Measurements from ENCODE around the gene DHODH. TPM values are rescaled to one million over a fixed set of nuclear protein-coding genes. Genes with fewer than 3 reads are reported as not detected.

DHODH gene
- total and polyA plus RNA-seq, 2 of the 4 experiments (the other 2 are of a cell fraction), result 3.2 to 4.1 TPM

GRCh38 chr16:72044296-72044695 is 35.8 kb downstream of the DHODH start:
- Histone ChIP-seq H3K27ac (ENCODE audit: insufficient read depth, low read length) (no peak overlapping the region), H3K14ac (replicated peaks; ENCODE audit: low read depth, low read length) (no peak overlapping the region), H3K79me1 (ENCODE audit: low read depth in 1 of 2, low read length in 2 of 2) (no peaks in the 10 kb centered on the region), H4K20me1 (ENCODE audit: insufficient read depth, low read length) (no peaks in the 10 kb centered on the region), H3K9me3 (ENCODE audit: control insufficient read depth, insufficient read depth, low read length) (no peaks in the 10 kb centered on the region), H3K56ac (ENCODE audit: extremely low read depth, insufficient read depth, low read length) (no peak overlapping the region), H2BK20ac (ENCODE audit: low read depth, low read length) (no peak overlapping the region), H3K4me2 (ENCODE audit: low read depth, low read length) (no peak overlapping the region), H3K27me3 (ENCODE audit: control insufficient read depth, insufficient read depth, low read length) (no peaks in the 10 kb centered on the region), H2BK5ac (ENCODE audit: low read depth, low read length, poor library complexity, severe bottlenecking) (no peak overlapping the region), H4K91ac (ENCODE audit: insufficient read depth, low read depth, low read length) (no peak overlapping the region), H4K8ac (ENCODE audit: low read depth in 2 of 2, low read length in 2 of 2) (no peak overlapping the region), H3K4me3 (ENCODE audit: insufficient read depth, low read depth, low read length) (no peak overlapping the region), H3K4me1 (ENCODE audit: control insufficient read depth, insufficient read depth, low read length) (no peaks in the 10 kb centered on the region), H3K9ac (ENCODE audit: low read depth, low read length) (no peak overlapping the region), H2BK120ac (ENCODE audit: low read depth, low read length) (no peak overlapping the region), H2BK15ac (ENCODE audit: low read depth, low read length) (no peak overlapping the region), H3K23ac (ENCODE audit: low read depth, low read length) (no peak overlapping the region), H3K36me3 (ENCODE audit: control insufficient read depth, insufficient read depth, low read length) (no peaks in the 10 kb centered on the region), H3K9me1 (ENCODE audit: insufficient read depth, low read length) (no peaks in the 10 kb centered on the region), H4K5ac (ENCODE audit: low read depth, low read length) (no peak overlapping the region), H3K4ac (ENCODE audit: low read depth, low read length) (no peak overlapping the region), H2AK9ac (replicated peaks; ENCODE audit: low read depth, low read length, poor library complexity) (no peak overlapping the region), H3K18ac (ENCODE audit: low read depth, low read length) (no peak overlapping the region), H2AFZ (replicated peaks; ENCODE audit: low read length, poor library complexity) (no peak overlapping the region), H2AK5ac (ENCODE audit: low read depth, low read length) (no peak overlapping the region)
- intact Hi-C loops (cut with micrococcal nuclease) (no loop called here), in situ Hi-C loops (cut with MboI; ENCODE audit: low sequenced_read_pairs) (no loop called here), dilution Hi-C loops (cut with HindIII; ENCODE audit: low sequenced_read_pairs, unreplicated experiment) (no loop called here)
- TF ChIP-seq POLR2A (IDR thresholded peaks at IDR 0.05; ENCODE audit: low read depth, low read length) (no peak), ELK1 (IDR thresholded peaks at IDR 0.05; ENCODE audit: borderline replicate concordance, low read depth, low read length) (no peak), RAD21 (IDR thresholded peaks at IDR 0.05; ENCODE audit: low read length) (no peak), SMC3 (IDR thresholded peaks at IDR 0.05; ENCODE audit: low read depth, low read length) (no peak), CEBPB (IDR thresholded peaks at IDR 0.05; ENCODE audit: low read depth, low read length) (no peak), RFX5 (IDR thresholded peaks at IDR 0.05; ENCODE audit: low read depth, low read length) (no peak), MXI1 (IDR thresholded peaks at IDR 0.05; ENCODE audit: borderline replicate concordance, low read depth, low read length) (no peak), BHLHE40 (IDR thresholded peaks at IDR 0.05; ENCODE audit: low read depth, low read length) (no peak), USF2 (IDR thresholded peaks at IDR 0.05; ENCODE audit: low read depth, low read length) (no peak), MAZ (IDR thresholded peaks at IDR 0.05; ENCODE audit: borderline replicate concordance, low read depth, low read length) (no peak), MAFK (IDR thresholded peaks at IDR 0.05; ENCODE audit: low read depth, low read length) (no peak), RCOR1 (IDR thresholded peaks at IDR 0.05; ENCODE audit: insufficient replicate concordance, low read length) (no peak), CTCF (conservative IDR thresholded peaks at IDR 0.05; ENCODE audit: low read depth, low read length) (no peak), NFE2L2 (IDR thresholded peaks at IDR 0.05; ENCODE audit: low read depth, low read length) (no peak), CHD1 (IDR thresholded peaks at IDR 0.05; ENCODE audit: low read depth, low read length) (no peak)
- ChIA-PET CTCF (no interaction called here), POLR2A (ENCODE audit: unreplicated experiment) (no interaction called here)
- no peak for DNase-seq
- WGBS, 2 experiments (ENCODE audit: extremely low coverage in 2 of 2, insufficient read length in 1 of 2), result 100% methylated on average over 1 of the region's 6 CpGs; no CpG with 5 or more reads in 1 of the 2 experiments
- no peak for ATAC-seq (ENCODE audit: low read depth)
- no TSS peak for BruUV-seq (replicated peaks)
